Pons (tissue), 1 donor: ENCODE data around the gene DBNDD1.
"Not testable (repeated sequence)": the region's sequence is repeated elsewhere in the genome, so short reads cannot be mapped to it uniquely, and the experiment has no call there.

Experiments used
- DNase-seq: peaks from one replicate; pipeline ENCODE4 v3.0.0-alpha.2; 2016; ENCODE audit warnings: low spot score

The DBNDD1 gene

DNA sequence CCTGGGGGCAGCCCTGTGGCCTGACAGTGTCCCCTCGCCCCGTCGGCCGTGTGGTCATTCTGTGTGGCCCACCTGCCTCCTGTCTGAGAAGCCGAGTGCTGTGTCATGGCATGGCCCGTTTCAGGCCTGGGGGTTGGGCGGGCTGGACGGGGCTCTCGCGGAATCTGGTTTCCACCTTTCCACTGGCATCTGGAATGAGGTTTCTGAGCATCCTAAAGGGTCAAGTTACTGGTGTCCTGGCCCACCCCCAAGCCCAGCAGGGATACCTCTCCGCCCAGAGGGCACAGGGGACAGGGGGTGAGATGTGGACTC lies 7.8 kb downstream of the DBNDD1 start:
- DNase-seq, result no peak

DNA sequence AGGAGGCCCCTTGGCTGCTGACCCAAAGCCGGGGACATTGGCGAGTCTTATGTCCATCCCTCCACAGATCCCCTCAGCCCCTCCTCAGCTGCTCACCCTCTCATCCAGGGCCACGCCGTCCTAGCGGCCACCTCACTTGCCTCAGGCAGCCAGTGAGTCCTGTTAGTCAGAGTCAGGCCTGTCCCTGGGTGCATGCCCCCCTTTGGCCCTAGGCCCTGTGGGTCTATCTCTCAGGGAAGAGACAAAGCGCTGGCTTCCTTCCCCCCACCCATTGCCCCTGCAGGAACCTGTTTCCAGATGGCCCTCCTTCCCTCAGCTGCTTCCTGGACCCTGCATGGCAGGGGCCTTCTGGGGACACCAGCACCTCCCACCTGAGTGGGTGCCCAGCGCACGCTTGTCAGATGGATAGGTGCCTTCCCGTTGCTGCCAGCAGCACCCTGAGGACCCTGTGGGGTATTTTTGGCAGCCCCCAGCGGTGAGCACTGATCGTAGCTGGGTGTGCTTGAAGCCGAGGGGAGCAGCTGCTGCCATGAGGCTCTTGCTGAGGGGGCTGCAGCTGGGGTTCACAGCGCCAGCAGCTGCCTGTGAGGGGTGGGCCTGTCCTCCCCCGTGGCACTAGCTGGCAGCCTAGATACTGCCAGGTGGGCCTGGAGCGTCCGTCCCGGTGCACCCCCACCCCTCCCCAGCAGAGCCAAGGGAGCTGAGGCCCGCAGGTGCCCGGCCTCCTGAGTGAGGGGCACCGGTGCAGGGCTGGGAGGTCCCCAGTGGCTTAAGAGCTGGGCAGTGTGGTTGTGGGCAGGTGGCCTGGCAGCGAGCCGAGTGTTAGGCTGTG lies 8.4 kb downstream of the DBNDD1 start:
- no peak for DNase-seq

DNA sequence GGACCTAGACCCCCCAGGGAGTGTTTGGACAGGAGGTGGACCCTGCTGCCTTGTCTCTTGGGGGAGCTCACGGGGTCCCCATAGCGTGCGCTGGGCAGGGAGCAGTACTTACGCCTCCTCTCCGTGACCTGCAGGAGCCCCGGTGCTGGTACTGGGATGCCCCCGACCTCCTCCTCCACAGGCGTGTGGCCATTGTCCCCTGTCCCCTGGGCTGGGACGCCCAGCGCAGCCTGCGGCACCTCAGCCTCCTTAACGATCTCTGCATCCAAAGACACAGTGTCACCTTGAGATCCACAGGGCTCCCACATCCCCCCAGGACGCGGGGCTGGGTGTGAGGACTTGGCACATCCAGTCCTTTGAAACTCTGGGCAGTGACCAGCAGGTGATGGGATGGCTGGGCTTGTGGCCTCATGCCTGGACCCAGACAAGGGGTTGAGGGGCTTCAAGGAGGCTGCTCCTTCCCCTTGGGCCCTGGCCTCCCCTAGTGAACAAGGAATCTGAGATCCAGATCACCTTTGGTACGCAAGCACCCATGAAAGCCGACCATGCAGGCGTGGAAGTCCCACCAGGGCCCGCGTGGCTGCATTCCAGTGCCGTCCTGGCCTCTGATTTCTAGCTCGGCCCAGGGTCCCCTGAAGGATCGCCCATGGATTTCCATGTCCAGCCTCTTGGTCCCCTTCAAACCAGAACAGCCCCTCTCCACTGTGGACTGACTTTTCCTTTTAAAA lies 9.9 kb downstream of the DBNDD1 start:
- DNase-seq, result no peak

DNA sequence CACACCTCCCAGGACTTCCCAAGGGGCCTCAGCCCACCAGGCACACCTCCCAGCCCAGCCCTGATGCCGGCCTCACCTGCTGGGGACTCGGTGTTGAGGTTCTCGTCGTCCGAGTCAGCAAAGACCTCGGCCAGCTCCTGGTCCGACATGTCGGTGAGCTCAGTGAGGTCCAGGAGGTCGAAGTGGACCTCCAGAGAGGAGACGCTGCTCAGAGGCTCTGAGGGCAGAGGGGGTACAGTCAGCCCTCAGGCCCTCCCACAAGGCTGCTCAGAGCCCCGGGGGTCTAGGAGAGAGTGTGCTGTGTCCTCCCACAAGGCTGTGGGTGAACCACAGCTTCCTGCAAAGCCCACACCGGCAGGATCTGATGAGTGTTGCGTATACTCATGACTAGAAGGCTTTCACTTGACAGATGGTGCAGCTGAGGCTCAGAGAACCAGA lies 10.5 kb downstream of the DBNDD1 start:
- no peak for DNase-seq

DNA sequence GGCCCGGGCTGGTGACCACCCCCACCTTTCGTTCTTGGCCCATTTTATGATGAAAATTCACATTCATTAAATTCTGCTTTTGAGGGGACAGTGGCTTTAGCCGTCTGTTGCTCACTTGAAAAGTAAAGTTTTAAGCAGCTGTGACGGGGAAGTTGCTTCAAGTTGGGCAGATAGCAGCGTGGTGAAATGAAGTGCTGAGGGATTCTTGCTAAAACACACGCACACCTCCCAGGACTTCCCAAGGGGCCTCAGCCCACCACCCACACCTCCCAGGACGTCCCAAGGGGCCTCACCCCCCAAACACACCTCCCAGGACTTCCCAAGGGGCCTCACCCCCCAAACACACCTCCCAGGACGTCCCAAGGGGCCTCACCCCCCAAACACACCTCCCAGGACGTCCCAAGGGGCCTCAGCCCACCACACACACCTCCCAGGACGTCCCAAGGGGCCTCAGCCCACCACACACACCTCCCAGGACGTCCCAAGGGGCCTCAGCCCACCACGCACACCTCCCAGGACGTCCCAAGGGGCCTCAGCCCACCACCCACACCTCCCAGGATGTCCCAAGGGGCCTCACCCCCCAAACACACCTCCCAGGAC lies 11.5 kb downstream of the DBNDD1 start:
- not testable (repeated sequence) for DNase-seq

DNA sequence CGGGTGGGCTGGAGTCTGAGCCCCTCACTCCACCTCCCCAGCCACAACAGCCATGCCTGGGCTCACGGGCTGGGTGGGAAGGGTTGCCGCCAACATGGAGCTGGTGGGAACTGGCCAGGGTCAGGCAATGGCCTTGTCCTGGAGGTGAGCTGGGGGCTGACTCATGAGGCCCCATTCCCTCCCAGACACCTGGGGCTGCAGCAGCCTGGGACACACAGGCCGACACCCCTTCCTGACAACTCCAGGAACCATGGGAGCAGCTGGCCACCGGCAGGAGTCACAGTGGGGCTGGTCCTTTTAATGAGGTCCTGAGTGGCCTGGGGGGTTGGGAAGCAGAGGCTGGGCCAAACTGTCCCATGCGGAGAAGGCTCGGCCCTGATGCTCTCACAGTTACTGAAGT lies 12.2 kb downstream of the DBNDD1 start:
- no peak for DNase-seq

DNA sequence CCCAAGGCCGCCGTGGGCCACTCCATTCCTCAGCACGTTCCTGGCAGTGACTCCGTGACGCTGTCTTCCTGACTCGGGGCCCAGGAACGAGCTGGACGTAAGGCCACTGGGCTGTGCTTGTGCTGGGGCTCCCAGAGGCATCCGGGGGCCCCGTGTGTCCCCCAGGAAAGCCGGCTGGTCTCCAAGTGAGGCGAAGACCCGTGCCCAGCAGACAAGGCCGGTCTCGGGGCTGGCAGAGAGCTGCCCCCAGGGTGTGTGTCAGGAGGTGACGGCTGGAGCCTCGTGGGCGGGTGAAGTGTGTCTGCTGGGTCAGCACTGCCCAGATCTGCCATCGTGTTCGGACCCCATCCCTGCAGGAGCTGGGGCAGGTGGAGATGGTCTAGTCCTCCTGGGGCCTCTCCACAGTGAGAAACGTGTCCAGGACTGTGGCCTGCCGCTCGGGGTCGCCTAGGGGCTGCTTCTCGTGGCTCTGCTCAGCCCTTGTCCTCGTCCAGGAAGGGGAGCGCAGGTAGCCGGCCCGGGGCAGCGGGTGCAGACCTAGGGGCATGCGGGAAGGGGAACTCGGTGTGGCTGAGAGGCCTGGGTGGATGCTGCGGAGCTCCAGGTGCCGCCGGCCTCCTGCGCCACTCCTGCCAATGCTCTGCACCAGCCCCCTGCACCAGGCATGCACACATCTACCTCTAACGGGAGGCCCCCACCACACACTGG lies 13.1 kb downstream of the DBNDD1 start:
- DNase-seq, result no peak

DNA sequence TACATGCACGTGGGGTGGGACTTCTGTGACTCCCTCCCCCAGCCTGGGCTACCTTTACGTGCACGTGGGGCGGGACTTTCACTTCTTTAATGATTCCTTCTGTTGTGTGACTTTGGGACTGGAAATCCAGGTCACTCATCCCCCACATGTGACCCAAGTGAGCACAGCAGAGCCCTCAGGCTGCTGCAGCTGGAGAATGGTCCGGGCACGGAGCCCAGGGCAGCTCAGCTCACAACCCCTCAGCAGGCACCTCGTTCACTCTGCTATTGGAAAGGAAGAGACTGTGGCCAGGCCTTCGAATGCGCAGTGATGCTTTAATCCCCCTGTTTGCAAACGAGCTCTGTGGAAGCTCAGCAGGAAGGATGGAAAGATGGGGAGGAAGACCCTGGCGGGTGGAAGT lies 14.7 kb downstream of the DBNDD1 start:
- no peak for DNase-seq

DNA sequence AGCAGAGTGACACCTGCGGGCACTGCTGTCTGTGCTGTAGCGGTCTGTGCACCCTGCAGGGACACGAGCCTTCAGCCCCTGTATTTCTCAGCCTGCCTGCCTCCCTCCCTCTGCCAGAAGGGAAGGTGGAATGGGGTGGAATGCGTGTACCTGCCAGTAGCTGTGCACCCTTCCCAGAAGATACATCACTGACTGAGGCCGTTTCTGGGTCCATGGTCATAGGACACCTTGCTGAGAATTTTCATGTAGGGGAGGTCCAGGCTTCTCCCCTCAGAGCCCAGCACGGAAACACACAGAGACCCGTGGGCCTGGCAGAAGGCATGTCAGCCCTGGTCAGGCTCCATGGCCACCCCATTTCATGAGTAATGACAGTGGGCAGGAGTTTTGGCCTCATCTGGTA lies 16.5 kb downstream of the DBNDD1 start:
- DNase-seq, result no peak

DNA sequence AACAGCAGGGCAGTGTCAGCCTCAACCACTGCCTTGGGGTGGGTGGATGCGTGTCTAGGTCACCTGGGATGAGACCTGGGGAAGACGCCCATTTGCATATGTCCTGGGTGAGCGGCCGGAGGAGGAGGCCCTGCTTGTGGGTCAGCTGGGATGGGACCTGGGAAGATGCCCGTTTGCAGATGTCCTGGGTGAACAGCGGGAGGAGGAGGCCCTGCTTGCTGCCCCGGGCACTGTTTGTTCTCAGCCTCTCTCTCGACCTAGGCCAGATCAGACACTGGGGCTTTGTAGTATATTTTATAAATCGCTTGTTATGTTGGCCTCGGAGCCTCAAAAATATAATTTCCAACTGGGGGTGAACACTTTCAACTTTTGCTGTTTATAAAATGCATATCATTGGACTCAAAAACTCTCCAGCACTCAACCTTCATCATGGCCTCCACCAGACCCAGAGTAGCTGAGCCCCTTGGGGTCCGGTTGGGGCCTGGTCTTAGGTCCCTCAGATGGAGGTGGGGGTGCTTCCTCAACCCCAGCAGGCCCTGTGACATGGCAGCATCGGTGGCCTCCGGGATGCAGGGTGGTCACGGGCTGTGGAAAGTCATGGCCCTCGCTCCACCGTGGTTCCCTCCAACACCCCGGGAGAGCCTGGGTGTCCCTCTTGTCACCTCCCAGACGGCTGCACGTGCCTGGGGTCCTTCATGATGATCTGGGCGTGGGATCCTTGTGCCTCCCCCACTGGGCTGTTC lies 17.3 kb downstream of the DBNDD1 start:
- peak; percentile 58 for DNase-seq

DNA sequence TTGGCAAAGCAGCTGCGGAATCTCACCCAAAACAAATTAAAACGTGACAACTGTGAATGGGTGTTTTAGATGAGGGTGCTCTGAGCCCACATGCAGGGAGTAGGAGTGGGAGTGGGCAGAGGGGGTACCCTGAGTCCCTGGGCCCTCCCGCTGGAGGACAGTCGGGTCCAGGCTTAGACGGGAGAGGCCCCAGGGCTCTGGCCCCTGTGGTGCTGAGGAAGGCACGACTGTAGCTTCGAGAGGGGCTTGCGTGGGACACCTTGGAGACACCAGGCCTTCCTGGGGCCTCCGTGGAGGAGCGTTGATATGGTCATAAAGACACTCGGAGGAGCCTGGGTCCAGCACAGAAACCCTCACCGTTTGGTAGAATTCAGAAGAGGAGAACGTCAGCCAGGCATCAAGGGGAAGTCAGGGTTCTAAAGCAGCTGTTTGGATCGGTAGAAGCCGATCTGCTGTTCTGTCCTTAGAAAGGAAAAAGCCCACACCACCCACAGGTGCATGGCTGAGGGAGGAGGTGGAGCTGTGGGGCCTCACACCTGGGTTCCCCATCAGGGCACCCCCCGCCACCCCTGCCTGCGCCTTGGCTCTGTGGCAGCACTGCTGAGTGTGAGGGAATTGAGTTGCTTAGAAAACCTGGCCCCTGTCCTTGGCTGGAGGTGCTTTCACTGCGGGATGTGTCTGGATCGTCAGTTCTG lies 18.4 kb downstream of the DBNDD1 start:
- no peak for DNase-seq

DNA sequence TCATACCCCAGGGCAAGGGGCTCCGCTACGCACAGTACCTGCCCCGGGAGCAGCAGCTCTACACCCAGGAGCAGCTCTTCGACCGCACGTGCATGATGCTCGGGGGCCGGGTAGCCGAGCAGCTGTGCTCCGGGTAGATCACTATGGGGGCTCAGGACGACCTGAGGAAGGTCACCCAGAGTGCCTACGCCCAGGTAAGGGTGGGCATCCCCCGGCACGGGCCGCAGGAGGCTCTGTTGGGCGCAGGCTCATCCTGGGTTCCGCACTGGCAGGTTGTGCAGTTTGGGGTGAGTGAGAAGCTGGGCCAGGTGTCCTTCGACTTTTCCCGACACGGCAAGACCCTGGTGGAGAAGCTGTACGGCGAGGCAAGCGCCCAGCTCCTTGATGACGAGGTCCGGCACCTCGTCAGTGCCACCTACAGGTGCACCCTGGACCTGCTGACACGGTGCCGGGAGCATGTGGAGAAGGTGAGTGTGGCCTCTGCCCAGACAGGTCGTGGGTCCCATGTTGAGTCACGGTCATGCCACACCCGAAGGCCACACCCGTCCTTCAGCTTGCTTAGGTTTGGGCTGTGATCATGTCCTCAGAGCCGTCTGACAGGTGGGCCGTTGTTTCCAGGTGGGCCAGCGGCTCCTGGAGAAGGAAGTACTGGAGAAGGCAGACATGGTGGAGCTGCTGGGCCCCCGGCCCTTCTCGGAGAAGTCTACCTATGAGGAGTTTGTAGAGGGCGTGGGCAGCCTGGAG lies 19.3 kb downstream of the DBNDD1 start:
- DNase-seq, result no peak

DNA sequence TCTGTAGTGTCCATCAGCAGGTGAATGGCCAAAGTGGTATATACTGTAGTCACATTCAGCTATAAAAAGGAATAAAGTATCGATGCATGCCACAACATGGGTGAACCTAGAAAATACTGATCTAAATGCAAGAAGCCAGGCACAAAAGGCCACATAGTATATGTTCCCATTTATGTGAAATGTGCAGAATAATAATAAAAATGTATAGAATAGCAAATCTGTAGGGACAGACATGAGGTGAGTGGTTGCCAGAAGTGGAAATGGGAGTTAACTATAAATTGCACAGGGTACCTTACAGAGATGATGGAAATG lies 23.1 kb downstream of the DBNDD1 start:
- DNase-seq, result no peak

DNA sequence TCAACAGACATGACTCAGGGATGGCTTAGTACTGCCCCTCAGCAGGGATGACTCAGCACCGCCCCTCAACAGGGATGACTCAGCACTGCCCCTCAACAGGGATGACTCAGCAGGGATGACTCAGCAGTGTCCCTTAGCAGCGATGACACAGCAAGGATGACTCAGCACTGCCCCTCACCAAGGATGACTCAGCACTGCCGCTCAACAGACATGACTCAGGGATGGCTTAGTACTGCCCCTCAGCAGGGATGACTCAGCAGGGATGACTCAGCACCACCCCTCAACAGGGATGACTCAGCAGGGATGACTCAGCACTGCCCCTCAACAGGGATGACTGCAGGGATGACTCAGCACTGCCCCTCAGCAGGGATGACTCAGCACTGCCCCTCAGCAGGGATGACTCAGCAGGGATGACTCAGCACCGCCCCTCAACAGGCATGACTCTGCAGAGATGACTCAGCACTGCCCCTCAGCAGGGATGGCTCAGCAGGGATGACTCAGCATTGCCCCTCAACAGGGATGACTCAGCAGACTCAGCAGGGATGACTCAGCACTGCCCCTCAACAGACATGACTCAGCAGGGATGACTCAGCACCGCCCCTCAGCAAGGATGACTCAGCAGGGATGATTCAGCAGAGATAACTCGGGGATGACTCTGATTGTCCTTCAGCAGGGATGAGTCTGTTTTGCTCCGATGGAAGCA lies 23.6 kb downstream of the DBNDD1 start:
- not testable (repeated sequence) for DNase-seq

DNA sequence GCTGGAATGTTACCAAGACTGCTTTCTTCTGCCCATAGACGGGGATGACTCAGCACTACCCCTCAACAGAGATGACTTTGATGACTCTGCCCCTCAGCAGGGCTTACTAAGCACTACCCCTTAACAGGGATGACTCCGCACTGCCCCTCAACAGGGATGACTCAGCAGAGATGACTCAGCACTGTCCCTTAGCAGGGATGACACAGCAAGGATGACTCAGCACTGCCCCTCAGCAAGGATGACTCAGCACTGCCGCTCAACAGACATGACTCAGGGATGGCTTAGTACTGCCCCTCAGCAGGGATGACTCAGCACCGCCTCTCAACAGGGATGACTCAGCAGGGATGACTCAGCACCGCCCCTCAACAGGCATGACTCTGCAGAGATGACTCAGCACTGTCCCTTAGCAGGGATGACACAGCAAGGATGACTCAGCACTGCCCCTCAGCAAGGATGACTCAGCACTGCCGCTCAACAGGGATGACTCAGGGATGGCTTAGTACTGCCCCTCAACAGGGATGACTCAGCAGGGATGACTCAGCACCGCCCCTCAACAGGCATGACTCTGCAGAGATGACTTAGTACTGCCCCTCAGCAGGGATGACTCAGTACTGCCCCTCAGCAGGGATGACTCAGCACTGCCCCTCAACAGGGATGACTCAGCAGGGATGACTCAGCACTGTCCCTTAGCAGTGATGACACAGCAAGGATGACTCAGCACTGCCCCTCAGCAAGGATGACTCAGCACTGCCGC lies 24.4 kb downstream of the DBNDD1 start:
- DNase-seq, result not testable (repeated sequence)

DNA sequence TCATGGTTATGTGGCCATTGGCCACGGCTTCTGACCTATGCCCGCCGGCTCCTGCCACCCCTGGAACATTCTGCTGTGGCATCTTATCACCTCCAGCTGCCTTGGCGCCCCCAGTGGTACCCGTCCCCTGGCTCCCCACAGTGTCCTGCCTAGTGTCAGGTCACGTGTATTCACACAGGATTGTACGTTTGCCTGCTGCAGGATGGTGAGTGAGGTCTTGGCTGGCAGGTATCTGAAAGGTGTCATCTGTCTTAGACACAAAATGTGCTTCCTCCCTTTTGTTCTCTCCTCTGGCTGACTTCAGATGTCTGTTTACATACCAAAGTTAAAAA lies 24.9 kb downstream of the DBNDD1 start:
- DNase-seq, result no peak

DNA sequence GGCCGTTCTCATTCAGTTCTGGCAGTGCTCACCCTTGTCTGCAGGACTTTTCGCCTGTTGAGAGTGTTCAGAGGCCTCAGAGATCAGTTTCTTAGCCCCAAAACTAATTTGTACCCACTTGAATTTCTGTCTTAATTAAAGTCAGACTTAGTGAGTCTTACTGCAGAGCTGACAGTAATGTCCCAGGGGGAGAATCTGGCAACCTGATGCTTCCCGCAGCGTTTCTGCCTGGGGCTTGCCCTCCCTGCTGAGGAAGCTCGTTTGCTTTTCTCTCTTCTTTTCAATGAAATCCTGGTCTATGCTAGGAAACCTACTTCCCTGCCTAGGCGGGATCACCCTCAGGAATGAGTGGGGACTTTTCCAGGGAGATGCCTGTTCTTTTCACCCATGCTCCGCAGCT lies 25.3 kb downstream of the DBNDD1 start:
- DNase-seq, result no peak

DNA sequence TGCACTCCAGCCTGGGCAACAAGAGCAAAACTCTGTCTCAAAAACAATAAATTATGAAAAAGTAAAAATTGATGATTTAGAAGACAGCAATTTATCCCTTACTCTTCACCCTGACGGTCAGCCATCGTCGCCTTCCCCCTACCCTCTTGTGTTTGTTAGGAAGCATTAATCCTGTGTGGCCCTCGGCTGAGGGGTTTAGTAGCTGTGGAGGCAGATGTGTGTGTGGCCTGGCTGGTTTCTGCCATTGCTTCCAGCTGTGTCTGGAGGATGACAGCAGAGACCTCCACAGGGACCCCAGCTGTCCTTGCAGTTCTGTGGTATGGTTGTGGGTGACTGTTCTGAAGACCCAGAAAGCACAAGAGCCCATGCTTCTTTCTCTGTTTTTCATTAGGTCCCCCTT lies 25.9 kb downstream of the DBNDD1 start:
- DNase-seq, result no peak

DNA sequence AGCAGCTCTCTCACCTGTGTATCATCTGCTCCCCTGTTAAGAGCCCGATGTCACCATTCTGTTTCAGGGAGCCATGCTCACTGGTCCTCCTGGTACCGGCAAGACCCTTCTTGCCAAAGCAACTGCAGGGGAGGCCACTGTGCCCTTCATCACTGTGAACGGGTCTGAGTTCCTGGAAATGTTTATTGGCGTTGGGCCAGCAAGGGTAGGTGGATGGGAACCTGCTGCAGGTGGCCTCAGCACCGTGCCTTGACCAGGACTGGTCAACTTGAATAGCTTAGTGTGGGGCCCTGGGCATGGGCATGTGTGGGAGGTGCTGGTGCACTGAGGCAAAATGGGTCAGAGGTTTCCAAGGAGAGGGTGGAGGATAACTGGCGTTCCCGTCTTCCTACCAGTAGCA lies 28.5 kb downstream of the DBNDD1 start:
- no peak for DNase-seq

DNA sequence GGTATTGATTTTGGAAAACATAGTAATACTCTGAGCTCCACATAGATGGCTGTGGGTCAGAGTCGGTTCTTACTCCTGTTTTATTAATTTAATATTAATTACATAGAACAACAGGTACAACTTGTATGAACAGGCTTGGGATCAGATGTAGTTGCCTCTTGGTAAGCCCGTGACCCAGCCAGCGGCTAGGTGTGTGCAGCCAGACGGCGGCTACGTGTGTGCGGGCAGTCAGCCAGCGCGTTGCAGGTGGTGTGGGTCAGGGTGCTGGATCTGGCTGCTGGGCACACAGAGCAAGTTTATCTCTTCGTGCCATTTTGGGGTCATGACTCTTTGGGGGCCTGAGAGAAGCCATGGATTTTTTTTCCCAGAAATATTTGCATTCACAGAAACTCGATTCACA lies 30.3 kb downstream of the DBNDD1 start:
- no peak for DNase-seq
